ENCODE results near the gene FABP6.

Gene FABP6

GRCh38 chr5:160219356-160219755 lies 9.9 kb upstream of the FABP6 start:
- H3K4me3 ChIP-seq, result no peak overlapping the region
- TF ChIP-seq, protein P1, sequence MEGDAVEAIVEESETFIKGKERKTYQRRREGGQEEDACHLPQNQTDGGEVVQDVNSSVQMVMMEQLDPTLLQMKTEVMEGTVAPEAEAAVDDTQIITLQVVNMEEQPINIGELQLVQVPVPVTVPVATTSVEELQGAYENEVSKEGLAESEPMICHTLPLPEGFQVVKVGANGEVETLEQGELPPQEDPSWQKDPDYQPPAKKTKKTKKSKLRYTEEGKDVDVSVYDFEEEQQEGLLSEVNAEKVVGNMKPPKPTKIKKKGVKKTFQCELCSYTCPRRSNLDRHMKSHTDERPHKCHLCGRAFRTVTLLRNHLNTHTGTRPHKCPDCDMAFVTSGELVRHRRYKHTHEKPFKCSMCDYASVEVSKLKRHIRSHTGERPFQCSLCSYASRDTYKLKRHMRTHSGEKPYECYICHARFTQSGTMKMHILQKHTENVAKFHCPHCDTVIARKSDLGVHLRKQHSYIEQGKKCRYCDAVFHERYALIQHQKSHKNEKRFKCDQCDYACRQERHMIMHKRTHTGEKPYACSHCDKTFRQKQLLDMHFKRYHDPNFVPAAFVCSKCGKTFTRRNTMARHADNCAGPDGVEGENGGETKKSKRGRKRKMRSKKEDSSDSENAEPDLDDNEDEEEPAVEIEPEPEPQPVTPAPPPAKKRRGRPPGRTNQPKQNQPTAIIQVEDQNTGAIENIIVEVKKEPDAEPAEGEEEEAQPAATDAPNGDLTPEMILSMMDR (IDR thresholded peaks at IDR 0.05), result no peak
- no peak overlapping the region for H3K27ac ChIP-seq
- DNase-seq (ENCODE audit: low spot score), result no peak

- Histone ChIP-seq H3K27ac (no peak overlapping the region), H3K4me3 (no peak overlapping the region)
- no peak for DNase-seq (ENCODE audit: low spot score)
- TF ChIP-seq, protein P1 (IDR thresholded peaks at IDR 0.05), result no peak
Observed at GRCh38 chr5:160221082-160221481, 8.2 kb upstream of the FABP6 start.

DNA sequence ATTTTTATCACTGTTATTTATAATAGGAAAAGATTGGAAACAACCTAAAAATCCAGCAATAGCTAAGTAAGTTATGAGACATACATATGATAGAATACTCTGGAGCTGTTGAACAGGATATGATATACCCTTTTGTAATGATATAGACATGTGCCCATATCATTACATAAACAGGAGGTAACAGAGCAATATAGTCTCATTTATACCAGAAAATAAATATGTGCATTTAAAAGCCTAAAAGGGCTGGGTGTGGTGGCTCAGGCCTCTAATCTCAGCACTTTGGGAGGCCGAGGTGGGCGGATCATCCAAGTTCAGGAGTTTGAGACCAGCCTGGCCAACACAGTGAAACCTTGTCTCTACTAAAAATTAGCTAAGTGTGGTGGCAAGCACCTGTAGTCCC lies 2.3 kb upstream of the FABP6 start:
- no peak overlapping the region for H3K4me3 ChIP-seq
- H3K27ac ChIP-seq, result no peak overlapping the region
- no peak for DNase-seq (ENCODE audit: low spot score)
- TF ChIP-seq, protein P1 (IDR thresholded peaks at IDR 0.05), result no peak

DNA sequence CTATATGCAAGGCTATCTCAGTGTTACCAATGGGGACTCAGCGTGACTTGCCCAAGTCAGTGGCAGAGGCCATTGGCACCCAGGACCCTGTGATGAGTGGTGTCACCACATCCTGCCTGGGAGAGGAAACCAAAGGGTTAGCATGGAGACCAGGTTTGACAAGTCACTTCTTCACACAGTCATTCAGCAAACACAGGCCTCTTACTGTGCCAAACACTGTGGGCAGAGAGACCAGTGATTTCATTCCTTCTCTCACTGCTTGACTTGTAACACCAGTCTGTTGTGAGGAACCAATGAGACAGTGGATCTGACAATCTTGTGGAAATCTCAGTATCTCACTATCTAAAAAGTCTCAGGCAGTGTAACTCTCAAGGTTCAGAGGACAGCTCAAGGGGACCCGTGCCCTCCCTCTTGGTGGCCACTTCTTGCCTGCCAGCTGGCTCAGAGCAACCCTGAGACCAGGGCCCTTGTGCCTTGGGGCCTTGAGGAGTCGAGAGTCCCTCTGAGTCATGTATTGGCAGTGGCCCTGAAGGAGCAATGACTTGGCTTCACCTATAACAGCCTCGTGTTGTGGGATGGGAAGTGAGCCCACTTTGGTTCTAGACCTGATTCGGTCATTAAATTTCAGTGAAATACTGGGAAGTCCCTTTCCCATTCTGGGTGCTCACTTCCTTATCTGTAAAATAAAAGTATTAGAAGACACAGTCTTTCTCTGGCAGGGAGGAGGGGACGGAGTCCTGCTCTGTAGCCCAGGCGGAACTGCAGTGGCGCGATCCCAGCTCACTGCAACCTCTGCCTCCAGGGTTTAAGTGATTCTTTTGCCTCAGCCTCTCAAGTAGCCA lies 1.6 kb downstream of the FABP6 start:
- TF ChIP-seq, protein P1 (IDR thresholded peaks at IDR 0.05), result no peak
- Histone ChIP-seq H3K27ac (no peak overlapping the region), H3K4me3 (no peak overlapping the region)
- no peak for DNase-seq (ENCODE audit: low spot score)

- no peak overlapping the region for H3K27ac ChIP-seq
- TF ChIP-seq, protein P1 (IDR thresholded peaks at IDR 0.05), result no peak
- no peak for DNase-seq (ENCODE audit: low spot score)
- no peak overlapping the region for H3K4me3 ChIP-seq
Observed at GRCh38 chr5:160231783-160232342, 2.6 kb downstream of the FABP6 start.

DNA sequence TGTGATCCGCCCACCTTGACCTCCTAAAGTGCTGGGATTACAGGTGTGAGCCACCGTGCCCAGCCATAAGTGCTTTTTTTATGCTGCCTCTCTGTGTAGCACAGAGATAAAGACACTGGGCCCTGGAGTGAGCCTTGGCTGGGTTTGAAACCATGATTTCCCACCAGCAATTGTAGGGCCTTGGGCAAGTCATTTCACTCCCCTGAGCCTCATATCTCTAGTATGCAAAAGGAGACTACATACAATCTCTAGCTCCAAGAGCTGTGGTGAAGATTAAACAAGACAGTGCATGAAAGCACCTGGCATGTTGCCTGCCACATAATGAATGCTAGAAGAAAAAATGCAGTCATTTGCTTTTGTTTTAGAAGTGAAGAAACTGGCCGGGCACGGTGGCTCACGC lies 3.9 kb downstream of the FABP6 start:
- TF ChIP-seq, protein P1 (IDR thresholded peaks at IDR 0.05), result no peak
- DNase-seq (ENCODE audit: low spot score), result no peak
- Histone ChIP-seq H3K4me3 (no peak overlapping the region), H3K27ac (no peak overlapping the region)

DNA sequence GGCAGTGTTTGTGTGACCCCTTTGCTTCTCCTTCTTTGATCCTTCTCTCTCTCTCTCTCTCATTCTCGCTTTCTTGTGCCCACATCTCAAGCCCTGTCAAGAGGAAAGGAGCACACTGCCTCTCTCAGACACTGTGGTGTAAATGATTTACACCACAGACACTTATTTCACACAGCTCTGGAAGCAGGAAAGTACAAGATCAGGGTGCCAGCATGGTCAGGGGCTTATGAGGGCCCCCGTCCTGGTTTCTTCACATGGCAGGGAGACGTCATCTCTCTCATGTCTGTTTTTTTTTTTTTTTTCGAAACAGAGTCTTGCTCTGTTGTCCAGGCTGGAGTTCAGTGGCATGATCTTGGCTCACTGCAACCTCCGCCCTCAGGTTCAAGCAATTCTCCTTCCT lies 6.4 kb downstream of the FABP6 start:
- no peak overlapping the region for H3K27ac ChIP-seq
- TF ChIP-seq, protein P1 (IDR thresholded peaks at IDR 0.05), result no peak
- DNase-seq (ENCODE audit: low spot score), result no peak
- H3K4me3 ChIP-seq, result no peak overlapping the region
